Renal cortex interstitium (tissue), 11 donors: ENCODE results near the gene EIF3I. TPM values are rescaled to one million over a fixed set of nuclear protein-coding genes. Genes with fewer than 3 reads are reported as not detected.

Source experiments
- DNase-seq, 11 donors: peaks; one replicate each; pipeline ENCODE4 v3.0.0-alpha.2; 2013; ENCODE audit warnings: low read depth in 9 of 11, low spot score in 4 of 11; ENCODE audit errors: extremely low read depth in 1 of 11
- polyA plus RNA-seq, 3 donors: library from polyadenylated mRNA; unstranded; fragments of 120-200 nt; gene quantifications; one replicate each; pipeline ENCODE4 v1.2.1, GENCODE V29; 2013; ENCODE audit not compliant: insufficient read length in 3 of 3

EIF3I gene
- polyA plus RNA-seq, 3 donors: 168 to 187 (median 181) TPM

- peak in 1 of 11 donors; percentile 36 for DNase-seq
Observed at GRCh38 chr1:32215629-32216480, 6.4 kb upstream of the EIF3I start.

- no peak for DNase-seq
Observed at GRCh38 chr1:32216566-32216965, 5.6 kb upstream of the EIF3I start.

GRCh38 chr1:32219022-32219421 lies 3.2 kb upstream of the EIF3I start:
- no peak for DNase-seq

- DNase-seq: peak in 1 of 11 donors; percentile 31
Observed at GRCh38 chr1:32220746-32221580, 1.2 kb upstream of the EIF3I start.

DNA sequence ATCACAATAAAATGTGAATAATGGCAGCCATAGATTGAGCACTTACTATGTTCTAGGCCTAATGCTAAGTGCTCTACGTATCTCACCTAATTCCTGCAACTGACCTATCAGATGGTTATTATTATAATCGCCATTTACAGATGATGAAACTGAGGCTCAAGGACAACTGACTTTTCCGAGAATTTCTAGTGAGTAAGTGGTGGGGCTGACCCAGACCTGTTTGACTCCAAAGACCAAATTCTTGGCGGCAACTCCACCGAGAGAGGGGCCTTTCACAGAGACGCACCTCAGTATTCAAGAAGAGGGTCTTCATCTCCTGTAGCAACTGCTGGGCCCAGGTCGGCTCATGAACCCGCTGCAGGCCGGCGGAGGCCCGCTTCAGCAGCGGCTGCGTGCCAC lies 627 bp upstream of the EIF3I start:
- DNase-seq: no peak

DNA sequence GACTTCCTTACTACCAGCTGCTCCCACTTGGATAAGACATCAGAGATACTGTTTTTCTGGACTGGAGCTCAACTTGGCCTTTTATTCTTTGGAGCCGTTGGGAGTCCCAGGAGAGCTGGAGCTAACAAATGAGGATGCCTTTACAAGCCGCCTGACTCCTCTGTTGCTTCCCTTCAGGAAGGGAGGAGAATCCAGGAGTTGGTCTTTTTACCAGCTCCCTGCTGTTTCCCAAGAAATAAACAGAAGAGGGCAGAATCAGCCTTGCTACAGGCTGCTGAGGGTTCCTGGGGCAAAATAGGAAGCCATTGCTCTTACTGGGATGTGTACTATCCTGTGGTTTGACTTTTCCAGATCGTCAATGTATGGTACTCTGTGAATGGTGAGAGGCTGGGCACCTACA lies 1.5 kb downstream of the EIF3I start:
- DNase-seq: no peak

- DNase-seq: no peak
Observed at GRCh38 chr1:32224285-32224684, 2.1 kb downstream of the EIF3I start.

DNA sequence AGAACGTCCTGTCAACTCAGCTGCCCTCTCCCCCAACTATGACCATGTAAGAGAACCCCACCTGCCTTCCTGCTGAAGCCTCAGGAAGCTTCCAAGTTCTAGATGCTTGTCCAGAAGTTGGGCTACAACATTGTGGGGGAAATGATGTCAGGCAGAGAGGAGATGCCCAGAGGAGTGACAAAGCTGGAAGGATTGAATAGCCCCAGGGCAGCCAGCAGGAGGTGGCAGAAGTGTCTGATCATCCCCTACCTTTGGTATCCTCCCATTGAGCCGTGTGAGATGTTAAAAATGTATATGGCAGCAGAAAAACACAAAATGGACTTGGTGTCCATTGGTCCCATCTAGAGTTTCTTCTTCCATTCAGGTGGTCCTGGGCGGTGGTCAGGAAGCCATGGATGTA lies 6.6 kb downstream of the EIF3I start:
- no peak for DNase-seq

- no peak for DNase-seq
Observed at GRCh38 chr1:32231843-32232432, 9.7 kb downstream of the EIF3I start.

DNA sequence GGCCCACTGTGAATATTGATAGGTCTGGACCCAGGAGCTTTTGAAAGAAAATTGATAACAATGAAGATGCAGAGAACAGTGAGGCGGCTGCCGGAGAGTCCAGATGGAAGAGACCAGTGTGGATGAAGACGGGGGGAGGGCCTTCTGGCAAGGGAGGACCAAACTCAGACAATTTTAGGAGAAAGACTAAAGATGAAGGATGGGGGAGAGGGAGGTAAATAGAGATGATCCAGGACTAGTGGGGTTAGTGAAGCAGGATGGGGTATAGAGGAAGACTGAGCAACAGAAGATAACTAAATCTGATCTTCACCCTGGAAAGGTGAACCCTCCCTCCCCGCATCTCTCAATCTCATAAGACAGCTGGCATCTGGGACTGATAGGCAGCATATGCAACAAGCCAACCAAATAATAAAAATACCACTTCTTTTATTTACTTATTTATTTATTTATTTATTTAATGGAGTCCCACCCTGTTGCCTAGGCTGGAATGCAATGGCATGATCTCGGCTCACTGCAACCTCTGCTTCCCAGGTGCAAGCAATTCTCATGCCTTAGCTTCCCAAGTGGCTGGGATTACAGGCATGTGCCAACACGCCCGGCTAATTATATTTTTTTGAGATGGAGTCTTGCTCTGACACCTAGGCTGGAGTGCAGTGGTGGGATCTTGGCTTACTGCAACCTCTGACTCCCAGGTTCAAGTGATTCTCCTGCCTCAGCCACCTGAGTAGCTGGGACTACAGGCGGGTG lies 10.5 kb downstream of the EIF3I start:
- no peak for DNase-seq

DNA sequence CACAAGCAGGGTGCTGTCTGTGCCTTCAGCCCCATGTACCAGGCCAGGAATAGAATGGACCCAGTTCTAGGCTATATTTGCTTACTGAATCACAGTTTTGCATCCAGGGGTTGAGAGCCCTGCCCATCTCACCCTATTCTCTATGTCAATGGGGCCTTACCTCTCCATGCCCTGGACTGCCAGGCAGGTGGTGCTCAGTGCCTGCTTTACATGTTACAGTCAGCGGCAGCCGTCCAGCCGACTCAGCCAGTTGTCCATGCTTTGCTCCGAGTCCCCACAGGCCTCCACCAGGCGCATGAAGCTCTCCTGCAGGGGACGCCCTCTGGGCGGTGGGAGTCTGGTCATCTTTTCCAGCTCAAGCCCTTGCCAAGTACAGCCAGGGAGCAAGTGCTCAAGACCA lies 12.6 kb downstream of the EIF3I start:
- no peak for DNase-seq

DNA sequence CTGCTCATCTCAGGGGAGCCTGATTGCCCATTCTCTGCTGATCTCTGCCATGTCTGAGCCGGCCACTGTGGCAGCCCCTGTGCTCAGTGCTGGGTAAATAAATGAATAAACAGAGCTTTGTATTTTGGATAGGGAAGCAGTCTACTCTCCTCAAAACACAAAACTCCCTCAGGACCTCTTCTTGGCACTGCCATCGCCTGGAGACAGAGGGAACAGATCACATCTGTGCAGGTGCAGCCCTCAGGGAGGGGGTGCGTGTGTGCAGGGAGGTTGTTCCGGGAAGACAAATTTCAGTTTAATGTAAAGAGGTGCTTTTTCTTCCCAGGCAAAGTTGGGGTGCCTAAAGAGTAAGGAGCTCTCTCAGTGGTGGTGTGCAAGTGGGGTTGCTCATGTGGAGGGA lies 17.1 kb downstream of the EIF3I start:
- no peak for DNase-seq

DNA sequence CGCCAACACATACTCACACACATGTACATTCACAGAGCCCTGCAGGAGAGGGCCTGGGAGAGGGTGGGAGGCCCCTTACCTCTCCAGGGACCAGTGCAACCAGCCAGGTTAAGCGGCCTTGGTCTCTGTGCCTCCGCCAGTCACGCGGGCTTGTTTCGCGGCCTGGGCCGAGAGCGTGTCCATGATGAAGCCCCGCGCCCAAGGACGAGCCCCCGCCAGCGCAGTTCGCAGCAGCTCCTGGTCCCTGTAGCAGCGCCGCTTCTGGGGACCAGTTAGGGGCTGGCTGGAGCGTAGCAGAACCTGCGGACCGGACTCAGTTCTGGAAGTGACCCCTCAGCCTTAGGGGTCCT lies 17.6 kb downstream of the EIF3I start:
- DNase-seq: no peak

DNA sequence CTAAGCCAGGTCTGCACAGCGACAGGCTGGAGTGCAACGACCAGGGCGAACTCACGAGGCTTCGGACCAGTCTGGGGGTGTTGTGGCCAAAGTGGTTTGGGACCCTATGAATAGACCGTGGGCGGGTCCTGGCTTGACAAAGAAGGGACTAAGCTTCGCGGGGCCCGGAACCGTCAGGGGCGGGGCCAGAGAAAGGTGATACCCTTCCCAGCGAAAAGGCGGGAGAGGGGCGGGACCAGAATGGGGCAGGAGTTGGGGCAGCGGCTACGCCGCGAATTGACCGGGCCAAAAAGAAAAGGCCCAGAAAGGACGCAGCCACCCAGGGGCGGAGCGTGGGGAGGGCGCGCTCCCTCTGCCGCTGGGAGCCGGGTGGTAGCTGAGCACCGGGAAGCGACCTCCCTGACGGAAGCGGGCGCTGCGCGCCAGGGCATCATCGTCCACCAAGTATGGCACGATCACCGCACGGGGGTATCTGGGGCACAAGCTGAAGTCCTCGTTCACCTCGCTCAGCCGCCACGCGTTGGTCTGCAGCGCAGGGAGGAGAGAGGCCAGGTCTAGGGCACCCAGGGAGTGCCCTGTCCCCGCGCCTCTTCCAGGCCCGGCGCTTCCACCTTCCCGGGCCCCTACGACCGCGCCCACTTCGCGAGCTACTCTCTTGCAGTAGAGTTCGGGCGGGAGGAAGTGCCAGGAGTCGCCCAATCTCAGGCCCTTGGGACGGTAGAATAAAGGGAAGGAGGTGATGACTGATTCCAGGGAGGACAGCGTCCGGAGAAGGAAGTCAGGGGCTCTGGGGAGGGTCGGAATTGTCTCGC lies 18.1 kb downstream of the EIF3I start:
- DNase-seq: peak in 5 of 11 donors; percentile 58 to 72 (median 71)

DNA sequence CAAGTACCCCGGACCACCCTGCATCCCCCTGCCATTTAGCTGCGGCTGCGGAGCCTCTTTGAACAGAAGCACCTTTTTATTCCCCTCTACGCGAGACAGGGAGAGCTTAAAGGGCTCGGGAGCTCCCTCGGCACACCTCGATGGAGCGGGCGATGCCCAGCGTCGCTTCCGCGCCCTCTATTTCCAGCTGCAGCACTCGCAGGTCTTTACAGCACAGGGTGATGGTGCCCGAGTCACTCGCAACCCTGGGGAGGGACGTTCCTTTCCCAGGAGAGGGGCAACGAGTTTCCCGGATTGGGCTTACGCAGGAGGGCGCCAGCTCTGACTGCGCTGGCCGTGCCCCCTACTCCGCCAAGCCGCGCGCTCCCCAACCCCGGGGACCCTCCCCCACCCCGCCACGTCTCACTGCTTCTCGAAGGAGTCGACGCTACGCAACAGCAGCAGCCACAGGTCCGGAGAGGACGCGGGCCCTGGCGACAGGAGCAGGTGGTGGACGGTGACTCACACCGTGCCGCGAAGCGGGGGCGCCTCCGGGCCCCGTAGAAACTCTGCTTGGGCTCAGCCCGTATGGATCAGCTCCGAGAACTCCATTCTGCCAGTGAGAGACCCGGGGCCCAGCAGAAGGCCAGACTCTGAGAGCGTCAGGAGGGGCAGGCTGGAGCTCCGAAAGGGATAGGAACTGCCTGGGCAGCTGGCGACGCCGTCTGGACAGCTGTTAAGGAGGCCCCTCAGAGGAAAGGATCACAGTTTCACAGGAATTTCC lies 19.0 kb downstream of the EIF3I start:
- DNase-seq: peak in 6 of 11 donors; percentile 45 to 69 (median 56)

- DNase-seq: no peak
Observed at GRCh38 chr1:32242341-32242851, 20.2 kb downstream of the EIF3I start.

GRCh38 chr1:32246888-32247273 lies 24.7 kb downstream of the EIF3I start, which contains the start of gene FAM167B:
Gene FAM167B, plus strand, starts transcription at chr1:32247222. Its CDS starts 200 bp downstream, at chr1:32247422.
- DNase-seq: no peak
